ENCODE measurements around the gene MCOLN3.
A peak's percentile ranks its signal among the peaks of the same experiment; 100 is the strongest.
"Not testable (repeated sequence)": the region's sequence is repeated elsewhere in the genome, so short reads cannot be mapped to it uniquely, and the experiment has no call there.

MCOLN3 gene

DNA sequence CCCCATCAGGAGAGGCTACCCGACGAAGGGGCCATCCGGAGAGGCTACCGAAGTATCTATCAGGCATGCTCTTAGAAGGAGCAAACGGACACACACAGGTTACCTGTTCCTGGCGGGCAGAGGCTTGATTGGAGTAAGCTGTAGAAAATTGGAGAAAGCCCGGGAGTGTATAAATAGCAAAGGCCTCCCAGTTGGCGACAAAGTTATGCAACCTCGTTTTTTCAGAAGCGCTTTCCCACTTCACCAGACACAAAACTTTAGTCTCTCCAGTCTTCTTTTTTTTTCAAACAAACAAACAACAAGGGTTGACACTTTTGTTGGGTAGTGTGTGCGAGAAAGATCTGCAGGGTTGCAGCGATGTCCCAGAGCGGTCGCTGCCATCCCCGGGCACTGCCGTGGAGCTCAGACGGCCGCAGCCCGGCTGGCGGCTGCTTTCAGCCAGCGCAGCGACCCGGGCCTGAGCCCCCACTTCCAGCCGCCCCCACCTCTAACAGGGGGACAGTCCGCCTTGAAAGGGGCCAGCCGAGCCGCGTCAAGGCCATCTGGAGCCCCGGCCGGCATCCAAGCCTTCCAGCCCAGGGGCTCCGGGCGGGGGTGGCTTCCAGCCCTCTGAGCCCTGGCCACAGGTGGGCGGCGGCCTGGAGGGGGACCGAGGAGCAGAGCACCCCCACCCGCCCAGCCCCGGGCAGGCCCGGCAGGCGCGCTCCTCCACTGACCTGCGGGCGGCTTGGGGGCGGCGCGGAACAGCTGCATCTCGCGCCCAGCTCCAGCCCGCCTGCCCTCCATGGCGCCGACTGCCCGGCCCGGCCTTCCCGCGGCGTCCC, 616 bp downstream of the MCOLN3 start:
- DNase-seq = no peak

DNA sequence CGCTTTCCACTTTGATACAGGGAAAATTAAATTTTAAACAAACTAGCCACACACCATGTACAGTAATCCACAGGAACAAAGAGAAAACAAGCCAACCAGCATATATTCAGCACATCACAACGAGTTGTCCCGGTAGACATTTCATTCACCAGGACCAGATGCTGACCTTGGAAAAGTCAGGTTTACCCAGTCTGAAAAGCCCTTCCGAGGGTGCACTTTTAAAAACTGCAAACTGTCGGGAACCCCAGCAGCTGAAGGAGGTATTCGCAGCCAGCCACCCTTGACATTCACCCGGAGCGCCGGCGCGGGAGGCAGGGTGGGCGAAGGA, 1.2 kb downstream of the MCOLN3 start:
- DNase-seq = no peak

GRCh38 chr1:85042413-85042812, 5.9 kb downstream of the MCOLN3 start:
- DNase-seq = no peak

DNA sequence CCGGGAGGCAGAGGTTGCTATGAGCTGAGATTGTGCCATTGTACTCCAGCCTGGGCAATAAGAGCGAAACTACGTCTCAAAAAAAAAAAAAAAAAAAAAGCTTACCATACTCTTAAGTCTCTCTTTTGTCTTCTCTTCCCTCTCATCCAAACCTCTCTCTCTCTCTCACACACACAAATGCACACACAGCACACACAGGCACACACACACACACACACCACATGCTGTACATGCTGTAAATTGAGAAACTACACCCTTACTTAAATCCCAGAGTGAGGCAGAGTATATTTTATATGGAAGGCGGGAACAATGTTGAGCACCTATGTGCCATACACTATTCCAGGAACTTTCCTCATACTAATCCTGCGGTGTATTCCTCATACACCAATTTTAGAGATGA, 6.5 kb downstream of the MCOLN3 start:
- DNase-seq = no peak

DNA sequence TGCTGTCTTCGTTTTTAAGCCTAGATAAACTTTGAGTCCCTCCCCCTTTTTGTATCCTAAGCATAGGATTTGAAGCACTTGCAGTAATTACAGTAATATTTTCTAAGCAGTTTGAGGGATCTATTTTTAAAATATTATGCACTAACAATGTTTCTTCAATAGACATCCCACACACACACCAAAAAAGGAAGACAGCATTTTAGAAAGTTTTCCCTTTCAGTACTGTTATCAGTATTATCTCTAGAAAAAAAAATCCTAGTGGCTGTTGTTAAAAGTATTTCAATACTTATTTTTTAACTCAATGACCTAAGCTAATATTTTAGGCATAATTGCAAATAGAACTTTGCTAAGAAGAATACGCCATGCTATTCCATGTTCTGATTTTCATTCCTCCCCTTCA, 15.1 kb downstream of the MCOLN3 start:
- no peak for DNase-seq

DNA sequence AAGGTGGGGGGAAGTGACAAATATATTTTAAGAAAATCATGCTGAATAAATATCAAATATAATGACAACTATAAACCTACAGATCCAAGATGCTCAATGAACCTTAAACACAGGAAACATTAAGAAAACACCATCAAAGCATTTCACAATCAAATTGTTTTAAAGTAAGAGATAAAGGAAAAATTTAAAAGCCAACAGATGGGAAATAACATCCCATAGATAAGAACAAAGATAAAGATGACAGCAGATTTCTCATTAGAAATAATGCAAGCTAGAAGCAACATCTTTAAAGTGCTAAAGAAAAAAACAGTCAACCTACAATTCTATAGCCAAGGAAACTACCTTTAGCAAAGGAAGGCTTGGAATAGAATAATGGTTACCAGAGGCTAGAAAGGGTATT, 17.8 kb downstream of the MCOLN3 start:
- no peak for DNase-seq

- no peak for DNase-seq
Measured at GRCh38 chr1:85028151-85028550, 20.1 kb downstream of the MCOLN3 start.

DNA sequence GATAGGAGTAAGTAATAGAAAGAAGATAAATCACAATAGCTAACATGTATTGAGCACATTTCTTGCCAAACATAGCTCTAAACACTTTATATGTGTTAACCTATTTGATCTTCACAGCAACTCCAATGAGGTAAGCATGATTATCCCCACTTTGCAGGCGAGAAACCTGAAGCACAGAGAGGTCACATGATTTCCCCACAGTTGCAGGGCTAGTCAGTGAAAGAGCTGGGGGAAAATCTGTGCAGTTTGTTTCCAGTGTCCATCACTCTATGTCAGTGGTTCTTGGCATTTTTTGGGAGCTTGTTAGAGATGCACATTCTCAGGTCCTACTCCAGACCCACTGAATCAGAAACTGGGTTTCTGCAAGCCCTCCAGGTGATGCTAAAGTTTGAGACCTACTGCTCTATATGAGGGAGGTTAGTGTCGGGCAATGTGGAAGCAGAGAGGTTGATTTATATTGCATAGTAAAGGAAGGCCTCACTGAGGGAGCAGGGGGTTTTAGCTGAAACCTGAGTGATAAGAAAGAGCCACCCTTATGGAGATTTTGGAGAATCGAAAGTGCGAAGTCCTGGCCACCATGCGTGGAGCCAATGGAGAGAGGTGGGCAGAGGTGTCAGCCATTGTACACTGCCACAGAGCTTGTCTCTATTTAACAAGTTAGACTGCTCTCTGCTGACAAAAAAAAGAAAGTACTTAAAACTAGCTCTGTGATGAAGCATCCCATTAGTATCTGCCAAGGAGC, 20.9 kb downstream of the MCOLN3 start:
- peak; percentile 39 to 62 for DNase-seq

GRCh38 chr1:85025940-85026339, 22.4 kb downstream of the MCOLN3 start:
- no peak for DNase-seq

DNA sequence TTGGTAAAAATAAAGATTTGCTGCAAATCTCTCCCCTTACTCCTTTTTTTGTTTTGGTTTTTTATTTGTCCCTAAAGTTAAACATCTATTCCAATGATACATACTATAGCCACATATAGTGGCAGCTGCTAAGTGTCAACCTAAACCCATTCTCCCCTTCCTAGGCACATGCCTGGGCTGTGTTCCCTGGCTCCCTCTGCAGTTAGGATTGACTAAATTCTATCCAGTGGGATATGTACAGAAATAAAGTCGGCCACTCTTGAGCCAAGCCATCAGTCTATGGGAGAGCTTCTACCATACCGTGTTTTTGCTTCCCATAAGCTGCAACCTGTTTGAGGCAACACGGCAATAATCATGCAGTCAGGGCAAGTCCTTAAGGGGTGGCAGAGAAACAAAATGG, 23.6 kb downstream of the MCOLN3 start:
- no peak for DNase-seq

DNA sequence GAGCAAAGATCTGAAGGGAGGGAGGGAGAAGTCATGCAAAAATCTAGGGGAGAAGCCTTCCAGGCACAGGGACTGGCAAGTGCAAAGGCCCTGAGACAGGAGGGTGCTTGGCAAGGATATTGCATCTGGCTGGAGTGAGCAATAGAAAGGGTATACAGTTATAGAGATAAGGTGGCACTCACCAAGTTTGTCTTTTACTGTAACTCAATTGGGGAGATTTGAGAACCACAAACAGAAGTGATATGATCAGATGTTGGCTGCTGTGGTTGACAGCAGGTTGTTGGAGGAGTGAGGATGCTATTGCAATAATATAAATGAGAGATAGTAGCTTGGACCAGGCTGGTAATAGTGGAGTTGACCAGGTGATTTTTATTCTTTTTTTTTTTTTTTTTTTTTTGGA, 25.6 kb downstream of the MCOLN3 start:
- DNase-seq = no peak

DNA sequence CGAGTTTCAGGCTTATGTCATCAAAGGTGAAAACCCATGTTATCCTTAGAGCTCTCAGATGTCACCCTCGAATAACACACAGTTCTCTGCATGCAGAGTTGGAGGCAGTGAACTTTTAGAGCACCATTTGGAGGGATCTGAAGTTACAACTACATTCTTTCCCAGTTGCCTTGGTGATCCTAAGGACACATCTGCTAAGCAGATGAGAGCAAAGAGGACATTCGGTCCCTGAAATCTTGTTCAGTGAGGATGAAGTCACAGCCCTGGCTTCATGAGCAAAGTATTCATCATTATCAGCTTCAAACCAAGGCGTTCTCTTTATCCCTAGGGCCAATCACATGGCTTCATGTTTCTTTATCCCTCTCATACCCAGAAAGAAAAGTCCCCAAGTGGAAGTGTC, 28.3 kb downstream of the MCOLN3 start:
- DNase-seq = no peak

GRCh38 chr1:85015826-85016225, 32.5 kb downstream of the MCOLN3 start:
- no peak for DNase-seq

DNA sequence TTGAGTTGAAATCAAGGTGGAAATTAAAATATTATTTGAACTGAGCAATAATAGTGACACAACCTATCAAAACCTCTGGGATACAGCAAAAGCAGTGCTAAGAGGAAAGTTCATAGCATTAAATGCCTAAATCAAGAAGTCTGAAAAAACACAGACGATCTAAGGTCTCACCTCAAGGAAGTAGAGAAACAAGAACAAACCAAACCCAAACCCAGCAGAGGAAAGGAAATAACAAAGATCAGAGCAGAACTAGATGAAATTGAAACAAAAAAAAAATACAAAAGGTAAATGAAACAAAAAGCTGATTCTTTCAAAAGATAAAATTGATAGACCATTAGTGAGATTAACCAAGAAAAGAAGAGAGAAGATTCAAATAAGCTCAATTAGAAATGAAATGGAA, 42.7 kb downstream of the MCOLN3 start:
- DNase-seq = not testable (repeated sequence)

GRCh38 chr1:85001742-85002141, 46.6 kb downstream of the MCOLN3 start:
- no peak for DNase-seq

GRCh38 chr1:84998642-84999280, 49.5 kb downstream of the MCOLN3 start:
- peak in 1 of 2 experiments; percentile 16 for DNase-seq

DNA sequence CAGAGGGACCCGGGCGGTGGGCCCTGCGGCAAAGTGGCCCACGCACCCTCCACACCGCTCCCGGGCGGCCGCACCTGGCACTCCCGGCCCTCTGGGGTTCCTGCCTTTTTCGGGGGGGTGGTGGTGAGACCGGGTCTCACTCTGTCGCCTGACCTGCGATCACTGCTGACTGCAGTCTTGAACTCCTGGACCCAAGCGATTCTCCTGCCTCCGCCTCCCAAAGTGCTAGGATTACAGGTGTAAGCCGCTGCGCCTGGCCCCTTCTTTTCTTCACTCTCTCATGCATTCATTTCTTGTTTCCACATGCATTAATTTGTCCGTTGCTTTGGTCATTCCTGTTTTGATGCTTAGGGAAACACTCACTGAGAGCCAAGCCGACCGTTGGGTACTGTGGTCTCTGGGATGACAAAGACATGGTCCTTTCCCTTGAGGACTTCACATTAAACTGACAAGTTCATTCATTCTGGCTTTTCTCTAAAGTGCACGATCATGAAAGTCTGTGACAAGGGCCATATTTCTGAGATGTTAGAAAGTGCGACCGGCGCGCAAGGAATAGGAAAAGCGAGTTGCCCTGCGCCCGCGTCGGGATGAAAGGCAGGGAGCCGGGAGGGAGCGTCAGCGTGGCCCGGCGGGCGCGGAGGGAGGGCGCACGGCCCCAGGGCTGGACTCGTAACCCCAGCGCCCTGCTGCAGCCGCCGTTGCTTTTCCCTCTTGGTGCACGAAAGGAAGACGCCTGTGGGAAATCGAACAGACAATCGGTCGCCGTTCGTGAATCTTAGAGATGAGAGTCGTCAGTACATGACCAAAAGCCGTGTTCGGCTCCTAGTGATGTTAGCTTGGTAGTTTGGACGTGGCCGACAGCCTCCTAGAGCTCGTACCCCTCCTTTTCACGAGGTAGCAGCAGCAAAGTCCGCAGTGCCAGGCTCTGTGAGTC, 50.4 kb downstream of the MCOLN3 start:
- DNase-seq = no peak

GRCh38 chr1:84996846-84997666, 51.2 kb downstream of the MCOLN3 start, which contains the start of gene MCOLN2:
MCOLN2 (minus strand) TSS chr1:84997113; CDS start chr1:84996872, 241 bp downstream.
- peak; percentile 52 to 62 for DNase-seq

- no peak for DNase-seq
Measured at GRCh38 chr1:84995484-84996334, 52.6 kb downstream of the MCOLN3 start.

- DNase-seq = peak; percentile 73 to 84
Measured at GRCh38 chr1:84991097-84991920, 57.0 kb downstream of the MCOLN3 start.
